ENCODE data around the gene UBR1.

DNA sequence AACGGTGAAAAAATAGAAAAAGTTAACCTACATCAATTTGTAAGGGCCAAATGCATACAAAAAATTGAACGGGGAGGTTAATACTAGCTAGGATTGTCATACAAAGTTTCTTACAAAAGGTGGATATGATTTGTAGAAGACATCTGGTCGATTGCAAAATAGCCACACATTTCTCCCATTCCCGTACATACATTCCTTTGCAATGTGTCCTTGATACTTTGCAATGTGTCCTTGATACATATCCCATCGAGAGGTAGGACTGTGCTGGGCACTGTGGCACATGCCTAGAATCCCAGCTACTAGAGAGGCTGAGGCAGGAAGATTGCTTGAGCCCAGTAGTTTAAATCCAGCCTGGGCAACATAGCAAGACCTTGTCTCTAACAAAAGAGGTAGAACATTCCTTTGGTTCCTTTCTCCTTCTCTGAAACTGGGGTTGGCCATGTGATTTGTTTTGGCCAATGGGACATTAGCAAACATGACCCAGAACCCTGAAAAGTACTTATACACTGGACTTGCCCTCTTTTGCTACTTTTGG is 194.7 kb downstream of the UBR1 start:
- TF ChIP-seq, protein P1, sequence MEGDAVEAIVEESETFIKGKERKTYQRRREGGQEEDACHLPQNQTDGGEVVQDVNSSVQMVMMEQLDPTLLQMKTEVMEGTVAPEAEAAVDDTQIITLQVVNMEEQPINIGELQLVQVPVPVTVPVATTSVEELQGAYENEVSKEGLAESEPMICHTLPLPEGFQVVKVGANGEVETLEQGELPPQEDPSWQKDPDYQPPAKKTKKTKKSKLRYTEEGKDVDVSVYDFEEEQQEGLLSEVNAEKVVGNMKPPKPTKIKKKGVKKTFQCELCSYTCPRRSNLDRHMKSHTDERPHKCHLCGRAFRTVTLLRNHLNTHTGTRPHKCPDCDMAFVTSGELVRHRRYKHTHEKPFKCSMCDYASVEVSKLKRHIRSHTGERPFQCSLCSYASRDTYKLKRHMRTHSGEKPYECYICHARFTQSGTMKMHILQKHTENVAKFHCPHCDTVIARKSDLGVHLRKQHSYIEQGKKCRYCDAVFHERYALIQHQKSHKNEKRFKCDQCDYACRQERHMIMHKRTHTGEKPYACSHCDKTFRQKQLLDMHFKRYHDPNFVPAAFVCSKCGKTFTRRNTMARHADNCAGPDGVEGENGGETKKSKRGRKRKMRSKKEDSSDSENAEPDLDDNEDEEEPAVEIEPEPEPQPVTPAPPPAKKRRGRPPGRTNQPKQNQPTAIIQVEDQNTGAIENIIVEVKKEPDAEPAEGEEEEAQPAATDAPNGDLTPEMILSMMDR (optimal IDR thresholded peaks at IDR 0.05 in 1 of 3, IDR thresholded peaks at IDR 0.05 in 1 of 3, conservative IDR thresholded peaks at IDR 0.05 in 1 of 3; ENCODE audit: extremely low read depth in 1 of 3, insufficient read depth in 2 of 3, low read length in 3 of 3) = no peak
- TF ChIP-seq EZH2 (IDR thresholded peaks at IDR 0.05; ENCODE audit: low read length) = no peak

Measured in keratinocyte (primary cell).